GM23248 (cell line): ENCODE data around the gene EPPIN.

ENCODE experiments used
- EZH2 ChIP-seq: fragments of 200-600 bp; sonication (generic); IDR thresholded peaks from 2 replicates; pipeline ENCODE4 v1.6.1; 2018; ENCODE audit warnings: antibody characterized with exemption, mild to moderate bottlenecking; ENCODE audit not compliant: insufficient read depth, poor library complexity, severe bottlenecking
- EZH2phosphoT487 ChIP-seq: fragments of 200-600 bp; sonication (generic); IDR thresholded peaks from 2 replicates; pipeline ENCODE4 v1.6.1; 2018; ENCODE audit warnings: antibody characterized with exemption, moderate library complexity, mild to moderate bottlenecking, low read depth; ENCODE audit not compliant: insufficient read depth

- no peak for TF ChIP-seq EZH2
- TF ChIP-seq EZH2phosphoT487 = no peak
Observed at GRCh38 chr20:45576995-45577394, 29.8 kb upstream of the EPPIN start.
